Neural progenitor cell (in vitro differentiated cells): ENCODE results near the gene PPP2CA. TPM values are rescaled to one million over a fixed set of nuclear protein-coding genes. Genes with fewer than 3 reads are reported as not detected.
"Not testable (repeated sequence)": the region's sequence is repeated elsewhere in the genome, so short reads cannot be mapped to it uniquely, and the experiment has no call there.

Source experiments
- DNase-seq: peaks from one replicate; pipeline ENCODE4 v3.0.0-alpha.2; 2016; ENCODE audit warnings: low spot score
- H2AFZ ChIP-seq: fragments of 200-600 bp; sonication (generic); replicated peaks from 2 replicates; pipeline ENCODE4 v1.6.1; 2016; ENCODE audit warnings: antibody characterized with exemption
- H3F3A ChIP-seq: fragments of 200-600 bp; sonication (generic); 2 replicates; pipeline ENCODE4 v1.6.1; 2016; ENCODE audit warnings: antibody characterized with exemption, low read depth
- H3K27ac ChIP-seq: fragments of 200-600 bp; sonication (generic); 2 replicates; pipeline ENCODE4 v1.5.1; 2016; ENCODE audit warnings: mild to moderate bottlenecking
- H3K27me3 ChIP-seq: fragments of 200-600 bp; sonication (generic); 2 replicates; pipeline ENCODE4 v1.6.1; 2016; ENCODE audit warnings: mild to moderate bottlenecking, moderate library complexity
- H3K36me3 ChIP-seq: fragments of 200-600 bp; sonication (generic); 2 replicates; pipeline ENCODE4 v1.5.1; 2016
- H3K4me1 ChIP-seq: fragments of 200-600 bp; sonication (generic); 2 replicates; pipeline ENCODE4 v1.6.1; 2016; ENCODE audit warnings: mixed run types
- H3K4me2 ChIP-seq: fragments of 200-600 bp; sonication (generic); 2 replicates; pipeline ENCODE4 v1.6.1; 2016
- H3K4me3 ChIP-seq: fragments of 200-600 bp; sonication (generic); 2 replicates; pipeline ENCODE4 v1.5.1; 2016
- H3K79me2 ChIP-seq: fragments of 200-600 bp; sonication (generic); 2 replicates; pipeline ENCODE4 v1.6.1; 2016; ENCODE audit warnings: low read depth
- H3K9ac ChIP-seq: fragments of 200-600 bp; sonication (generic); 2 replicates; pipeline ENCODE4 v1.6.1; 2016
- H3K9me3 ChIP-seq: fragments of 200-600 bp; sonication (generic); 2 replicates; pipeline ENCODE4 v1.5.1; 2016; ENCODE audit warnings: low read depth
- H4K20me1 ChIP-seq: fragments of 200-600 bp; sonication (generic); 2 replicates; pipeline ENCODE4 v1.6.1; 2016; ENCODE audit warnings: low read depth
- H3K27ac Mint-ChIP-seq: 3 replicates; pipeline ENCODE4 v1.8.0; 2021; ENCODE audit warnings: mixed read lengths
- H3K27me3 Mint-ChIP-seq: 2 replicates; pipeline ENCODE4 v1.8.0; 2022; ENCODE audit warnings: low read depth, mild to moderate bottlenecking, inconsistent platforms, moderate library complexity, mixed read lengths; ENCODE audit not compliant: insufficient read depth
- H3K36me3 Mint-ChIP-seq: 3 replicates; pipeline ENCODE4 v1.8.0; 2021; ENCODE audit warnings: mixed read lengths
- H3K4me1 Mint-ChIP-seq: 3 replicates; pipeline ENCODE4 v1.8.0; 2021; ENCODE audit warnings: mixed read lengths
- H3K4me3 Mint-ChIP-seq: 3 replicates; pipeline ENCODE4 v1.8.0; 2021; ENCODE audit warnings: mild to moderate bottlenecking, moderate library complexity, mixed read lengths
- H3K9me3 Mint-ChIP-seq: 3 replicates; pipeline ENCODE4 v1.8.0; 2020; ENCODE audit warnings: mixed read lengths
- CTCF ChIP-seq: fragments of 200-600 bp; sonication (generic); IDR thresholded peaks from 2 replicates; pipeline ENCODE4 v1.5.1; 2017; ENCODE audit warnings: antibody characterized with exemption, mild to moderate bottlenecking
- EZH2 ChIP-seq: fragments of 200-600 bp; sonication (generic); IDR thresholded peaks from 2 replicates; pipeline ENCODE4 v1.6.1; 2017; ENCODE audit warnings: antibody characterized with exemption, mild to moderate bottlenecking, moderate library complexity
- EZH2phosphoT487 ChIP-seq: fragments of 200-600 bp; sonication (generic); IDR thresholded peaks from 2 replicates; pipeline ENCODE4 v1.6.1; 2017; ENCODE audit warnings: antibody characterized with exemption
- total RNA-seq: library from RNA; depleted of rRNA; stranded (reverse); fragments of >200 nt; gene quantifications from 2 replicates; pipeline ENCODE4 v1.2.3, GENCODE V29; 2015; ENCODE audit warnings: low replicate concordance

Gene PPP2CA
- total RNA-seq, 1 donor from 2014 or later = 216 TPM

- H4K20me1 ChIP-seq = peaks cover 97% of the 10 kb centered on the region
- no peak overlapping the region for H3K27ac ChIP-seq
- Mint-ChIP-seq H3K27me3 (peaks cover 12% of the 10 kb centered on the region), H3K4me3 (no peak overlapping the region), H3K4me1 (no peaks in the 10 kb centered on the region), H3K27ac (no peak overlapping the region), H3K9me3 (peaks cover 64% of the 10 kb centered on the region), H3K36me3 (peaks cover 61% of the 10 kb centered on the region)
- no peak overlapping the region for H3K9ac ChIP-seq
- no peaks in the 10 kb centered on the region for H3K27me3 ChIP-seq
- no peaks in the 10 kb centered on the region for H3K9me3 ChIP-seq
- peaks cover 100% of the 10 kb centered on the region for H3K79me2 ChIP-seq
- no peak for DNase-seq
- no peak for TF ChIP-seq EZH2
- TF ChIP-seq EZH2phosphoT487 = no peak
- TF ChIP-seq CTCF = no peak
- H3K4me3 ChIP-seq = no peak overlapping the region
- H3K4me1 ChIP-seq = no peaks in the 10 kb centered on the region
- no peaks in the 10 kb centered on the region for H3F3A ChIP-seq
- H2AFZ ChIP-seq = no peak overlapping the region
- H3K4me2 ChIP-seq = no peak overlapping the region
- H3K36me3 ChIP-seq = peaks cover 9% of the 10 kb centered on the region
Measured at GRCh38 chr5:134215757-134216156, 10.1 kb downstream of the PPP2CA start.

- not testable (repeated sequence) for H3K27me3 ChIP-seq, H3K27ac ChIP-seq, H3K4me1 Mint-ChIP-seq, H3K4me1 ChIP-seq, H3K9me3 ChIP-seq, H3K4me3 Mint-ChIP-seq, H3K36me3 ChIP-seq, DNase-seq, H2AFZ ChIP-seq, H3K9ac ChIP-seq, H3K4me3 ChIP-seq, H3K27me3 Mint-ChIP-seq, H3K27ac Mint-ChIP-seq, H3K4me2 ChIP-seq, H3F3A ChIP-seq
- peaks cover 100% of the 10 kb centered on the region for H3K79me2 ChIP-seq
- H4K20me1 ChIP-seq = peaks cover 97% of the 10 kb centered on the region
- H3K9me3 Mint-ChIP-seq = peaks cover 38% of the 10 kb centered on the region
- peaks cover 40% of the 10 kb centered on the region for H3K36me3 Mint-ChIP-seq
Measured at GRCh38 chr5:134211263-134212031, 14.4 kb downstream of the PPP2CA start.

- Mint-ChIP-seq H3K4me3 (no peak overlapping the region), H3K36me3 (peaks cover 37% of the 10 kb centered on the region), H3K4me1 (peaks cover 2% of the 10 kb centered on the region), H3K27me3 (peaks cover 4% of the 10 kb centered on the region), H3K27ac (no peak overlapping the region), H3K9me3 (peaks cover 29% of the 10 kb centered on the region)
- Histone ChIP-seq H3K36me3 (peaks cover 9% of the 10 kb centered on the region), H3K4me2 (no peak overlapping the region), H3K4me1 (no peaks in the 10 kb centered on the region), H4K20me1 (peaks cover 98% of the 10 kb centered on the region), H3K79me2 (peaks cover 100% of the 10 kb centered on the region), H3F3A (no peaks in the 10 kb centered on the region), H3K9me3 (no peaks in the 10 kb centered on the region), H3K27ac (no peak overlapping the region), H3K4me3 (no peak overlapping the region), H2AFZ (no peak overlapping the region), H3K9ac (no peak overlapping the region), H3K27me3 (no peaks in the 10 kb centered on the region)
- TF ChIP-seq EZH2 (no peak), EZH2phosphoT487 (no peak), CTCF (no peak)
- DNase-seq = no peak
Measured at GRCh38 chr5:134209477-134210245, 16.2 kb downstream of the PPP2CA start.

GRCh38 chr5:134207696-134208095 lies 18.2 kb downstream of the PPP2CA start:
- H3K9ac ChIP-seq = no peak overlapping the region
- DNase-seq = no peak
- H3K4me3 ChIP-seq = no peak overlapping the region
- H3K4me2 ChIP-seq = no peak overlapping the region
- no peaks in the 10 kb centered on the region for H3F3A ChIP-seq
- no peaks in the 10 kb centered on the region for H3K27me3 ChIP-seq
- H2AFZ ChIP-seq = no peak overlapping the region
- peaks cover 10% of the 10 kb centered on the region for H3K9me3 Mint-ChIP-seq
- H3K4me1 Mint-ChIP-seq = peaks cover 2% of the 10 kb centered on the region
- no peak overlapping the region for H3K27ac Mint-ChIP-seq
- peaks cover 31% of the 10 kb centered on the region for H3K36me3 Mint-ChIP-seq
- peaks cover 12% of the 10 kb centered on the region for H3K36me3 ChIP-seq
- no peak overlapping the region for H3K4me3 Mint-ChIP-seq
- peaks cover 98% of the 10 kb centered on the region for H4K20me1 ChIP-seq
- no peak overlapping the region for H3K27ac ChIP-seq
- no peaks in the 10 kb centered on the region for H3K9me3 ChIP-seq
- peaks cover 100% of the 10 kb centered on the region for H3K79me2 ChIP-seq
- H3K4me1 ChIP-seq = no peaks in the 10 kb centered on the region
- H3K27me3 Mint-ChIP-seq = no peaks in the 10 kb centered on the region
- TF ChIP-seq EZH2phosphoT487 (no peak), CTCF (no peak), EZH2 (no peak)
